DLD1 (cell line): ENCODE results near the gene MPP4.
"Not testable (repeated sequence)": the region's sequence is repeated elsewhere in the genome, so short reads cannot be mapped to it uniquely, and the experiment has no call there.

ENCODE experiments used
- in situ Hi-C: cut with HindIII; loops from 2 replicates; pipeline ENCODE4 v1.10.0; 2017; ENCODE audit warnings: low sequenced_read_pairs

Gene MPP4

GRCh38 chr2:201674298-201674697, 24.1 kb downstream of the MPP4 start:
- in situ Hi-C loops: no loop called here

GRCh38 chr2:201673546-201673945, 24.9 kb downstream of the MPP4 start:
- in situ Hi-C loops: no loop called here

DNA sequence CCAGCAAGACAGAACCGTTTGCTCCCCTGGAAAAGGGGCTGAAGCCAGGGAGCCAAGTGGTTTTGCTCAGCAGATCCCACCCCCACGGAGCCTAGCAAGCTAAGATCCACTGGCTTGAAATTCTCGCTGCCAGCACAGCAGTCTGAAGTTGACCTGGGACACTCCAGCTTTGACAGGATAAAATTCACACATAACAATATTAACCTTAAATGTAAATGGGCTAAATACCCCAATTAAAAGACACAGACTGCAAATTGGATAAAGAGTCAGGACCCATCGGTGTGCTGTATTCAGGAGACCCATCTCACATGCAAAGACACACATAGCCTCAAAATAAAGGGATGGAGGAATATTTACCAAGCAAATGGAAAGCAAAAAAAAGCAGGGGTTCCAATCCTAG, 27.2 kb downstream of the MPP4 start:
- in situ Hi-C loops: not testable (repeated sequence)

GRCh38 chr2:201669865-201670264, 28.6 kb downstream of the MPP4 start:
- in situ Hi-C loops: no loop called here

DNA sequence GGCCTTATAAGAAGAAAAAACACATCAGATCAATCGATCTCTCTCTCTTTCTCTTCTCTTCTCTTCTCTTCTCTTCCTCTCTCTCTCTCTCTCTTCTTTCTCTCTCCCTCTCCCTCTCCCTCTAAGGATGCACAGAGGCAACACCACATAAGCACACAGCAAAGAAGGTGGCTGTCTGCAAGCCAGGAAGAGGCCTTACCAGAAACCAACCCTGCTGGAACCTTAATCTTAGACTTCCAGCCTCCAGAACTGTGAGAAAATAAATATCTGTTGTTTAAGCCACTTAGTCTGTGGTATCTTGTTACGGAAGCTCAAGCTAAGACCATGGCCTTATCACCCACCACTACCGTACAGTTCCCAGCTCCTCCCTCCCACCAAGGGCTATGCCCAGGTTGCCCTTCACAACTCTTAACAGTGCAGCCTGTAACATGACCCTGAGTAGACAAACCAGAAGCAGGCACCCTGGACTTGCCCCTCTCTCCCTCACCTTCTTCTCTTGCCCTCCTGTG, 30.0 kb downstream of the MPP4 start:
- in situ Hi-C loops: no loop called here

GRCh38 chr2:201664334-201664733, 34.1 kb downstream of the MPP4 start:
- in situ Hi-C loops: no loop called here

GRCh38 chr2:201661366-201661765, 37.1 kb downstream of the MPP4 start:
- in situ Hi-C loops: no loop called here

DNA sequence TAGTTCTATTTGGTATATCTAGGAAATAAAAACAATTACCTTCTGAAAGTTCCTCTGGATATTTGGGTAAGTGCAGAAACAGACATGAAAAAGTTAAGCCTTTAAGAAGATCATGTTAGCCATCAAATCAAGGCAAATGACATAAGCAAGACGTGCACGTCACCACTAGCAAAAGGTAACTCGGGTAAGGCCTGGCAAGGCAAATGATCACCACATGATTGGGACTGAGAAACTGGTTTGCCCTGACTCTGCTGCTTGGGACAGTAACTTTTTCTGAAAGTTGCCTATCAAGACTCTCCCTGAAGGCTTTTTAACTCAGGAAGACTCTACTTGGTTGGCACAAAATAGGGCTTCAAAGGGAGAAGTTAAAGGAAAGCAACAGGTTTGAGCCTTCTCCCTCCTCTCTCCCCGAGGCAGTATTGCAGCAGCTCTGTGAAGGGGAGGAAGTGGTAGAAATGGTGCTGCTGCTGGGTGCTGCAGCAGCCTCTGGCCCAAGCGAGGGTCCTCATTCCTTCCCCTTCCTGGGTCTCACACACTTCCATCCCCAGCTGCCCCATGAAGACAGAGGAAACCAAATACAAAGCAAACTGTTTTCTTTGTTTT, 38.0 kb downstream of the MPP4 start:
- in situ Hi-C loops: no loop called here

GRCh38 chr2:201656740-201657139, 41.7 kb downstream of the MPP4 start:
- in situ Hi-C loops: no loop called here

DNA sequence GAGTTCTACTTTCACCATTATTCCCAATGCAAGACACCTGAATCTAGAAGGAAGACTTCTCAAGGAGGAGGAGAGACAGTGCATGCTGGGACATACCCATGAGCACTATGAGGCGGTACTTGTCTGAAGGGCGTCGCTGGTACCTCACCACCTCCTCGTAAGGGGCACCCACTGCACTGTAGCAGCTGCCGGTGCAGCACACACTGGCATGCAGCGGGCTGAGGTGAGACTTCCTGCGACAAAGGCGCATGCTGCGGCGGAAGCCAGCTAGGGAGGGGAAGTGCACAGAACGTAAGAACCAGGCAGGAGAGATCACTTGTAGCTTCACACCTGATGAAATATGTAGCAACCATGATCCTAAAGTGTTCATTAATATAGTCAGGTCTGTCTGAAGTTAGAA, 42.3 kb downstream of the MPP4 start:
- in situ Hi-C loops: no loop called here

- in situ Hi-C loops: no loop called here
These were observed 43.6 kb downstream of the MPP4 start for GRCh38 chr2:201654616-201655384.

- in situ Hi-C loops: no loop called here
These were observed 45.2 kb downstream of the MPP4 start for GRCh38 chr2:201653221-201653620.

GRCh38 chr2:201649442-201649841, 49.0 kb downstream of the MPP4 start:
- in situ Hi-C loops: no loop called here

GRCh38 chr2:201647431-201647830, 51.0 kb downstream of the MPP4 start:
- in situ Hi-C loops: no loop called here

GRCh38 chr2:201644001-201644400, 54.4 kb downstream of the MPP4 start:
- in situ Hi-C loops: no loop called here

DNA sequence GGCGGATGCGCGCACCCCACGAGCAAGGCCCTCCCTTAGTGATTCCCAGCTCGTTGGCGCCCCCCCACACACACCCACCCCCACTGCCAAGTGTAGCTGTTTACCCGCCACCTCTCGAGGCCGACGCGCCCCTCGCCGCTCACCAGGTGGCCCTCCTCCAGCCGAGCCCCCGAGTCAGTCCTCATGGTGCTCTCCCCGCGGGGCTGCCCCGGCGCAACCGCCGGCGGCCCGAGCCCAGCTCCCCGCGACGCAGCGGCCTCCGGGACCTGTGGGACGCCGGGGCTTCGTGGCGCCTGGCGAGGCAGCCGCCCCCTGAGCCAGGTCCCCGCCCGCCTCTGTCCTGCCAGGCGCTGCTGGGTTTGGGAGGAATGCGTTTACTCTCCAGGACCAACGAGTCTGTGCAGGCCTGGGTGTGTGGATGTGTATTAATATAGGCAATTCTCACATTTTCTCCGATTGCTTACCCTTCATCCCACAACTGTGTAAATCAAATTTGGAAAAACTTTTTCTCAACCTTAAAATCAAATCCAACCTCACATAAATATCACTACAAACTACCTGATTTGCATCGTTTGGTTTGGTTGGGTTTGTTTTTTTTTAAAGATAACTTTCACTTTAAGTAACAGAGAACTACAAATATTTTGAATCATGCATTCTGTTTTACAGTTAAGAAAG, 55.1 kb downstream of the MPP4 start, which contains the start of gene TMEM237:
TMEM237 (minus strand) TSS at position 288 of the 675 bp plus-strand sequence; CDS start at position 185, 103 bp downstream.
- in situ Hi-C loops: no loop called here

DNA sequence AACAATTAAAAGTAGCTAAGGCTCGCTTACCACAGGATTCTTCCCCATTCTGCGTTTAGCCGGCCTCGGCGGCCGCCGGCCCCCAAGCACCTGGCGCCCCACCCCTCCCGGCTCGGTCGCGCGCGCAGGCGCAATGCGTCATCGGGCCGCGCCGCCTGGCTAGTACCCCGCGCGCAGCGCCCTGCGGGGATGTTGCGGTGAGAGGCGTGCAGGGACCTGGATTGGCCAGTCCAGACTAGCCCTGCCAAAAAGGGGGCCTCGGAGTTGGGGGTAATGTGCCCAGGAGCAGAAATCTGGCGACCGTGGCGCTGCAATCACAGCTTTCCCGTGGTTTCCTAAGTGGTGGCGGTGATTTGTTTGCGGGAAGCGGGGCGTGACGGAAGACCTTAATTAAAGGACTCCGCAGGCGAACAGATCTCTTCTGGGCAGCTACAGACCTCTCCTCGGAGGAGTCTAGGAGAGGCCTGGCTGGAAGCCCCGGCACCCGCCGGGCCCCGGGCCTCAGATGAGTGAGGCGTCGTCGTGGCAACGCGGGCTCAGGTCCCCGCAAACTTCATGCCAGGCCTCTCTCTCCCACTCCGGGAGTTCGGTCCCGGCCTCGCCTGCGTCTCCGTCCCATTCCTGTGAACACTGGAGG, 55.7 kb downstream of the MPP4 start:
- in situ Hi-C loops: no loop called here

GRCh38 chr2:201642086-201642578, 56.3 kb downstream of the MPP4 start:
- in situ Hi-C loops: no loop called here

- in situ Hi-C loops: no loop called here
These were observed 59.2 kb downstream of the MPP4 start for GRCh38 chr2:201639205-201639604.

DNA sequence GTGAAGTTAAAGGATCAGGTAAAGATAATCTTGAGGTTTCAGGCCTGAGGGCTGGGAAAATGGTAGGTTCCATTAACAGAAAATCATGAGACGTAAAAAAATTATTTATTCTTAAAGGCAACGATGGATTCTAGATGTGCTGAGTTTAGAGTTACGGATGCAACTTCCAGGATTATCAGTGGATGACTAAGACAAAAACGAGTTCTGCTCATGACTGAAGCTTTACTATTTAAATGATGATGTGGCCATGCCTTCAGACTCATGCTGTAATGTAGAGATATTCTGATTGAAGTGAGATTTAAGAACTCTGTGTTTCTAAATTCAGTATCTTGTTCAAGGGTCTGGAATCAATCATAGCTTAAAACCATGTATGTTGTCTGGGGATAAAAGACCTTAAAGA, 60.1 kb downstream of the MPP4 start:
- in situ Hi-C loops: no loop called here

DNA sequence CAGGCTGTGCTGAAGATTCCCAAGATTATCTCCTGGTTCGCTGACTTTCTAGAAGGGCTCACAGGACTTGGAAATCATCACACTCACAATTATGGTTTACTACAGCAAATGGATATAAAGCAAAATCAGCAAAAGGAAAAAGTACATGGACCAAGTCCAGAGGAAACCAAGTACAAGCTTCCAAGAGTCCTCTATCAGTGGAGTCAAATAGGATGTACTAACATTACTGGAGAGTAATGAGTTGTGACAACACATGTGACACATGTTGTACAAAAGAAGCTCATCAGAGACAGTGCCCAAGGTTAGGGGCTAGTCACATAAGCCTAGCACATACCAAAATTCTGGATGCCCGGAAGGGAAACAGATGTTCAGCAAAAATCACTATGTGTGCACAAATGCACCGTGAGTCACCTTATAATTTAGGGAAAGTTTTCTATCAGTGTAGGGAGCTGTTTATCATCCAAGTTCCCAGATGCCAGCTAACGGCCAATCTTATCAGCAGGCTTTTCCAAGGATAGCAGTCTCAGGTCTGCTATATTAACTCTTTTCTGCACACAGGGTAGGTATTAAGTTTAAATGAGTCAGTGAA, 64.7 kb downstream of the MPP4 start:
- in situ Hi-C loops: no loop called here
